Right lobe of liver (tissue), 4 donors: ENCODE measurements around the gene SDF4.

Experiments used
- CTCF ChIP-seq, 4 donors: fragments of 200-600 bp in 3 of 4; fragments of 450-650 bp in 1 of 4; IDR thresholded peaks; one replicate each; pipeline versions ENCODE4 v1.5.1 to v1.8.0; 2016 to 2022; ENCODE audit warnings: antibody characterized with exemption in 4 of 4, mild to moderate bottlenecking in 2 of 4
- POLR2A ChIP-seq: fragments of 450-650 bp; IDR thresholded peaks from one replicate; pipeline ENCODE4 v1.6.1; 2017; ENCODE audit warnings: antibody characterized with exemption, mild to moderate bottlenecking
- donor health status: DM: no; HTN: no; CAD: no.
- donor health status: DM: no; HTN: no; CAD: no.
- donor health status: DM: no; HTN: yes; CAD: no.

DNA sequence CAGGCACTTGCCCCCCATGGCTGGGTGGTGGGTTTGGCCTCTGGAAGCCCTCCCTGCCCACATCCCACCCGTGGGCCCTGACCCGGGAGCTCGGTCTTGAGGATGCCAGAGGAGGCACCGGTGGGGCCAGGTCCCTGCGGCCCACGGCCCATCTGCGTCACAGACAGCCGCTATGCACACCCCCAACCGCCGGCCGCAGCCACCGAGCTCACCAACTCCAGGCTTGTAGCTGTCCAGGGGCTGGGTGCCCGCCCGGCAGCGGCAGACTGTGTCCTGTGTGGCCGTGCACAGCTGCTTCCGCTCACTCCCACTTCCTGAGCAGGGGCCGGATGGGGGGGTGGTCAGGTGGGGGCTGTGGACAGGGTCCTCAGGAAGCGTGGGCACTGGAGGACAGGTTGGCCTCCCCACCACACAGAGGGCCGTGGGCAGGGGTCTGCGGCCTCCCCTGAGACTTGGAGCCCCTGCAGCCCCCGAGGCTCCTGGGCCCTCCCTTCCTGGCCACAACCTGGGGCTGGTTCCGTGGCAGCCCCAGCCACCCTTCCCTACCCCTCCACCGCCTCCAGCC lies 18.9 kb downstream of the SDF4 start:
- TF ChIP-seq CTCF (IDR thresholded peaks at IDR 0.05) (no peak), POLR2A (no peak)
